GM18526 (cell line): ENCODE measurements around the gene AP1B1.

ENCODE experiments used
- POLR2A ChIP-seq: IDR thresholded peaks from 3 replicates; pipeline ENCODE4 v1.6.1; 2011; ENCODE audit not compliant: insufficient read length; ENCODE audit errors: extremely low read depth

AP1B1 gene

DNA sequence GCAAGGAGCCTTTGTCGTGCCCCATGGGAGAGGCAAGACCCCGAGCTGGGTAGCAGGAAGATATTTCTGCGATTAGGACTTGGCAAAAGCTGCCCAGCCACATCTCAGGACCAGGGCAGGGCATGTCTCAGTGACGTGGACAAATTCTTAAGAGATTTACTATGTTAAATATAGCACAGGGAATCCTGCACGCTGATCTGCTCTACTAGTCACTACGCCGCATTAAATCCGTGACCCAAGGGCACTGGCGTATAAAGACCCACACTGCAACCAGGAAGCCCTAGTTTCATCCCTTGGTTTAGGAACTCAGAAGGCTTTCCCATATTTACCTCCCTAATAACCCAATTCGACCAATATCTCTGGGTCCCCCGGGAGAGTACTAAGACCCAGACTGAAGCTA lies 35.1 kb downstream of the AP1B1 start:
- TF ChIP-seq POLR2A: no peak

DNA sequence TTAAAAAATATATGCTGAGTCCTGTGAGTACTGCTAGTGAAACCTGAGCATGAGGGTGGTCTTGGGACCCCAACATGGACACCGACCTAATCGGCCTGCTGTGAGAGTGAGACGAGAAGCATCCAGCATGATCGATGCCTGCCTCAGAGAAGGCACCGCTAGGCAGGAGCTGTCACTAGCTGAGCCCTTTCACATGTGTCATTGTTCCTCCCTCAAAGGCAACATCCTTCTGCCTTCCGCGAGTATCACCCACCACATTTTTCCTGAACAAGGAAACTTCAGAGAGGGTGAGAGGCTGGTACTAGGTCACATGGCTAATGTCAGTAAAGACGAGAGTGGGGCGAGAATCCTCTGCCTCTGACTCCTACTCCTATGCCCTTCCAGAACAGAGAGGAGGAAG lies 35.6 kb downstream of the AP1B1 start:
- no peak for TF ChIP-seq POLR2A

DNA sequence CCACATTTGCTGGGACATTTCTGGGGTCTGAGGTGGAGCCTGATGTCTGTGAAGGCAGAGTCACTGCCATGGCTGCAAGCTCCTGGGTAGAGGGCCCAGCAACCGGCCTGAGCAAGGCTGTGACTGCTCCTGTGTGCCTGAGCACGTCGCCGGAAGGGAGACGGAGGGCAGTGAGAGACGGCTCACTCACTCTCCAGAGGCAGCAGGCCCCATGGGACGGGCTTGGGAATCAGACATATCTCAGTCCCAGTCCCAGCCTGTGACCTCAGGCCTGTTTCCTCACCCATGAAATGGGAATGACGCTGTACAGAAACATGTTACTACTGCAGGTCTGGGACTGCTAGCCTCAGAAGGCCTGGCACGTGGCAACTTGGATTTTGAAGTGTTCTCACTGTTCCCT lies 36.5 kb downstream of the AP1B1 start:
- no peak for TF ChIP-seq POLR2A

DNA sequence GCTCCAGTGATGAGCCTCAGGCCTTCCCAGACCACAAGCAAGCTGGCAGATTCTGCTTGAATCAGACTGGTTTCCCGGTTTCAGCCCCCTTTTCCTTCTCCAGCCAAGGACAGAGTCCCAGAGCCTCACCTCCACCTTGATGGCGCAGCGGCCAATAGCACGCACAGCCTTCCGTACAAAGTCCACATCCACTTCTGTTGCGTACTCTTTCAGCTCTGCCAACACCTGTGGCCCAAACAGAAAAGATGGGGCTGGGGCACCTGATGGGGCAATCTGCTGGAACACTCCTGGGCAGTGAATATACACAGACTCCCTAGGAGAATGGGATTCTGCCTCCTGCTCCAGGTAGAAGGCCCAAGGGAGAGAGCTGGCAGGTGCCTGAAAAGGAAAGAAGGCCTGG lies 37.3 kb downstream of the AP1B1 start:
- no peak for TF ChIP-seq POLR2A

DNA sequence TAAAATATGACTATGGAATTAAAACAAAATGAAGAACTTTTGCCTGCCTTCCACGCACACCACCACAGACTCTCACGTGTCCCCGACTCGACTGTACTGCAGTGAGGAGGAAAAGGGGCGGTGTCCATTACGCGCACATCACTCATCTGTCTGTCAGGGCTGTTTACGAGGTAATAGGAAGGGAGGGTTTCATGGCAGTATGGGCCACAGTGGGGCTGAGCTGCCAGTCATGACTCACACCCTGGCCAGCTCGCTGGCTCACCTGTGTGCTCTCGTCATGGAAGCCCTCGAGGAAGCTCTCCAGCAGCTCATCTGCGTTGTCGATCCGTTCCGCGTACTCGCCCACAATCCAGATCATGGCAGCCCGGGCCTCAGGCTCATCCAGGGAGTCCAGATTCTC lies 39.4 kb downstream of the AP1B1 start:
- no peak for TF ChIP-seq POLR2A

DNA sequence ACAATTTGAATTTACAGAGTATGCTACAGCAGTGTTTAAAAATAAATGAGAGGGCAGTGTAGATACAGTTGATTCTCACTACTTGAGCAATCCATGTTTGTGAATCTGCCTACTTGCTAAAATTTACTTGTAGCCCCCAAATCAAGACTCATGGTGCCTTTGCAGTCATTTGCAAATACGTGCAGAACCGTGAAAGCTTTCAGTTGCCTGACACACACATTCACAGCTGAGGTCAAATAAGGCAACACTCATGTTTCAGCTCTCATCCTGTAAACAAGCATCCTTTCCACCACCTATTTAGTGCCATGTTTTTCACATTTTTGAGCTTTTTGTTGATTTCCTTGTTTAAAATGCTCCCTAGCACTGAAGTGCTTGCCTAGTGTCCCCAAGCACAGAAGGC lies 40.3 kb downstream of the AP1B1 start:
- no peak for TF ChIP-seq POLR2A

DNA sequence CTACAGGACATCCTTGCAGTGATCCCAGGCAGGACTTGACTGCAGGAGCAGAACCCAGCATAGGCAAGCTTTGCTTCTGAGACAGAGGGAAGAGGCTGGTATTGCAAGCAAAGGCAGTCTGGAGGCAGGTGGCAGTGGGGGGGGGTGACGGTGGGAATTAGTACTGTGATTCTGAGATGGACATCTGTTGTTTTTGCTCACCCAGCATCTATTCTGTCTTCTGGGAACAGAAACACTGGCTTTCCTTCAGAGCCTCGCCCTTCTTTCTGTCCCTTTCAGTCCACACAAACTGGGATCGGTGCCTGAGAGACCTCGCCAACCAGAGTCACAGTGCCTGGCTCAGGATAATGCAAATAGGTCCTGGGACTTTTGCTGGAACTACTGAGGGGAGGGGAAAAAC lies 41.7 kb downstream of the AP1B1 start:
- TF ChIP-seq POLR2A: no peak

DNA sequence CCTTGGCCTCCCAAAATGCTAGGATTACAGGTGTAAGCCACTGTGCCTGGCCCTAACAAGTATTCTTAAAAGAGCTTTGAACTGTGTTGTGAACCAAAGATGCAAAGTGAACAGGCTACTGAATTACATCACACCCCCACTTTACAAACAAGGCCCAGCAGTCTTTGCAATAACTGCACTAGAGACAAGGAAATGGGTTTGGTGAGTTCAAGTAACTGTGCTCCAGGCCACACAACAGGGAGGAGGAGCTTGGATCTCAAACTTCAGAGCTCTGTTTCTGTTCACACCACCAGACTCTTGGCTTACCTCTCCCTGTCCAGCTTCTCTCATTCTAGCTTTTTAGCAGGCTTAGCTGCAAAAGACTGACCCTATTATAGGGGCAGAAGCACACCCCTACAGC lies 42.4 kb downstream of the AP1B1 start:
- no peak for TF ChIP-seq POLR2A

DNA sequence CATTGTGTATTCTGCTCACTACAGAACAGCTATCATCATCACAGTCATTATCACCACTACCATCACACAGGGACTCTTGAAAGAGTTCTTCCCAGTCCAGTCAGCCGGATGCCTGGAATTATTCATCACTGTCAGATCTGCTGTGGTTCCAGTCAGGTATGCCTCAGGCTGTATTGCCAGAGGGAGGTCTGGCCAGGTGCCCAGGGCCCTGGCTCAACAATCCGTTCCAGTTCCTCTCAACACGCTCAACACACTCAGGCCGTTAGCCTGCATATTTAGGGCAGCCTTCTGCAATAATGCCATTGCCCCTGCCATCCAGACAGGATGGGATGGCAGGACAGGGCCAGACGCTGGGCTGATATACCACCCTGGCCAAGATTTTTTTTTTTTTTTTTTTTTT lies 44.2 kb downstream of the AP1B1 start:
- TF ChIP-seq POLR2A: no peak

DNA sequence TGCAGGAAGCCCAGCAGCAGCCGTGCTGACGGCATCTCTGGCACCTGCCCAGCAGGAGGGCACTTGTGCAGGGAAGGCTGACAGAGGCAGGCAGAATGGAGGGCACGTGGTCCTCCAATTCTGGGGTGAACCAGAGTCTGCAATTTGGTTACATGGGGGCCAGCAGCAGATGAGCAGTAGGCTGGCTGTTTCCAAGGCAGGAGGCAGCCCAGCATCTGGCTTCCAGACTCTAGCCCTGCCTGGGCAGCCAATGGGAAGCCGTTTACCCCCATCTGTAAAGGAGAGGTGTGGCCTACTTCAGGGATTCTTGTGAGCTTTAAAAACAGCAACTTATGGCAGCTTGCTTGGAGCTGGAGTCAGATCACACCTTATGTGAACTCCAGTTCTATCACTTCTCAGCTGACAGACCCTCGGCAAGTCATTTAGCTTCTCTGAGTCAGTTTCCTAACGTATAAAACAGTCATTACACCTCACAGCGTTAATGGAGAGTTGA lies 45.0 kb downstream of the AP1B1 start:
- TF ChIP-seq POLR2A: no peak

DNA sequence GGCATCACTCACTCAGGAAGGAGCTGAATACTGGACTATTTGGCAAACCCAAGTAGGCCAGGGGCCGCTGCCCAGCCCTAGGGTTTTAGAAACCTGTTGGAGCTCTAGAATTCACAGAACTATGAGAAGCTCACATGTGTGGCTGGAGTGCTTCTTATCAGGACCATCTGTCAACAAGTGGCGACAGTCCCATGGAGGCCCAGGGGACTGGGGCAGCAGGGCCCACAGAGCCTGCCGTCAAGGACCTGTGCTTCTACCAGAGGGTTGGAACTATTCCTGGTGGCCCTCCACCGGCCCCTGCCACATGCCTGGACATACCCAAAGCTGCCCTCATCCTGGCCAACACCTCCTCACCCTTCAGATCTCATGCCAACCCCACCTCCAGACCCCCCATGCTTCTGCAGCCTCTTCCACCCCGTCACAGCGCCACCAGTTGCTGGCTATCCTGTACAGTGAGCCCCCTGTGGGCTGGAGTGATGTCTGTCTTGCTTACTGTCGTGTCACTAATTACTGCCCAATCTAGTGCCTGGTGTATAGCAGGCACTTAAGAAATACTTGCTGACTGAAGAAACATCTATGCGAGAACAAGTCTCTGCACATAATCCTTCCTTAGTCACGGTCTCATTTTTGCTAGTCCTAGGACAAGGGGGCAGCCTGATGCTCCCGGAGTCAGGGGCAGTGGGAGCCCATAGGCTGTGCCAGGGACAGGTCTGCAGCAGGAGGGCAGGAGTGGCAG lies 45.6 kb downstream of the AP1B1 start:
- TF ChIP-seq POLR2A: no peak

DNA sequence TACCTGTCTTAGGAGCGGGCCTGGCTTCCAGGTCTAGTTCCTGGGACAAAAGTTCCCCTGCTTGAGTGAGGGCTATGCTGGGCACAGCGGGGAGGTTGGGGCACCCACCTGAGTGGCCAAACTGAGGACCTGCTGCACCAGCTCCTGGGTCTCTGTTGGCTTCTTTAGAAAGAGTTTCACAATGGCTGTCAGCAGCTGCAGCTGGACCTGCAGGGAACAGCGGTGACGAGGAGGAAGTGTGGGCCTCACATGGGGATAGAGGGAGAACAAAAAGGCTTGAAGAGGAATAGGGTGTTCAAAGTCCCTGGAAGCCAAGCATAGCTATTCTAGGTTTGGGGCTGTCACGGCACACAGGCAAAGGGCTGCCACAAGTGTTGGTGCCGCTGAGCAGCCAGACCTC lies 46.2 kb downstream of the AP1B1 start:
- no peak for TF ChIP-seq POLR2A

DNA sequence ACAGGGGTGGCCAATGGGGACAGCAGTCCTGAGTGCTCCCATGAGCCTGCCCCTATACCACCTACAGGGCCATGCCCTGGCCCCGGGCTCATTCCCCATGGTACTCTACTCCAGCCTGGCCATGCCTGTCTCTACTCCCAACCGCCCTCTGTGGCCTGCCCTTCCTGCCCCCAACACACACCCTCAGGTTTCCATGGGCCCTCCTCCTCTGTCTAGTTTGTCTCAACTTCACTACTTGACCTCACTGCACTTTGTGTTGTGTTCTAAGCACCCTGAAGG lies 46.6 kb downstream of the AP1B1 start:
- no peak for TF ChIP-seq POLR2A

DNA sequence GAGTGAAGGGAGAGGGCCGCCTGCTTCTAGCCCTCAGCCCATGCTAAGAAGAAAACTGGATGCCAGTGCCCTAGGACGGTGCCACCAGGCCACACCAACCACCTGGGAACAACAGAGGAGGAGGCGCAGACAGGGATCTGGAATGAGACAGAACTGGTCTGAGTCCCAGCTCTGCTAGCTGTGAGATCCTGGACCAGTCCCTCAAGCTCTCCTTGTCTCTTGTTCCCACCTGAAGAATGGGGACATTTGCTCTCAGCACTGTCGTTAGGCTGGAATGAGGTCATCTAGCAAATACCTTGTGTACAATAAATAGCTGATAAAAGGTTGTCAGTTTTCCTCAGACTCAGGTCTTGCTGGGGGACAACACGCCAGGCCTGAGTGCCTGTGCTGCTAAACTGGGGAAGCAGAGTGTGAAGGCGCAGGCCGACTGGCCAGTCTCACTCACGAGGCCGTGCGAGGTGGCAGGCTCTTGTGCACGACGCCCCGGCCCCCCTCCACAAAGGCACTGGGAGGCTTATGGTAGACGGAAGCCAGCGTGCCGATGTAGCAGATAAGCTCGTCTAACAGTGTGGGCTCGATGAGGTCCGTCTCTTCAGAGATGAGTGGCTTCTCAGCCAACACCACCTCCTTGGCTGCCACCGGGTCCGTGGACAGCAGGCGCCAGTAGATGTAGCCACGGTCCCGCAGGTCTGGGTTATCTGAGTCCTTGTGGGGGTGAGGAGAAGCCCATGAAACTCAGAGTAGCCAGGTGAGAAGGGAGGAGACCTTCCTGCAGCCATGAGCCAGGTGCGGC lies 47.1 kb downstream of the AP1B1 start:
- no peak for TF ChIP-seq POLR2A

DNA sequence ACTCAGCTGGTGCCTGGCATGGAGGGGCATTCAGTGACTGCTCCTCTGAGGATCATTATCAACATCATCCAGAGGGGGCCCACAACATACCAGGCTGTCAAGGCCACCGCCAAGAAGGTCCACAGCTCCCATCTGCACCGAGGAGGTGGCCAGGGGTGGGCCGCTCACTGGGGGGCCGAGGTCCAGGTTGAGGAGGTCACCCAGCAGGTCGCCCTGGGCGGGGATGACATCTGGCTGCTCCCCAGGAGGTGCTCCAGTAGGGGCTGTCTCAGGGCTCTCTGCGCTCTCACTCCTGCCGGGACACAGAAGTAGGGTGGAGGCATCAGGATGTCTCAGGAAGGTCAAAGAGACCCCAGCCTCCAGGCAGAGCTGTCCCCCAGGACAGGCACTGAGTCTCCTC lies 47.8 kb downstream of the AP1B1 start:
- TF ChIP-seq POLR2A: no peak

DNA sequence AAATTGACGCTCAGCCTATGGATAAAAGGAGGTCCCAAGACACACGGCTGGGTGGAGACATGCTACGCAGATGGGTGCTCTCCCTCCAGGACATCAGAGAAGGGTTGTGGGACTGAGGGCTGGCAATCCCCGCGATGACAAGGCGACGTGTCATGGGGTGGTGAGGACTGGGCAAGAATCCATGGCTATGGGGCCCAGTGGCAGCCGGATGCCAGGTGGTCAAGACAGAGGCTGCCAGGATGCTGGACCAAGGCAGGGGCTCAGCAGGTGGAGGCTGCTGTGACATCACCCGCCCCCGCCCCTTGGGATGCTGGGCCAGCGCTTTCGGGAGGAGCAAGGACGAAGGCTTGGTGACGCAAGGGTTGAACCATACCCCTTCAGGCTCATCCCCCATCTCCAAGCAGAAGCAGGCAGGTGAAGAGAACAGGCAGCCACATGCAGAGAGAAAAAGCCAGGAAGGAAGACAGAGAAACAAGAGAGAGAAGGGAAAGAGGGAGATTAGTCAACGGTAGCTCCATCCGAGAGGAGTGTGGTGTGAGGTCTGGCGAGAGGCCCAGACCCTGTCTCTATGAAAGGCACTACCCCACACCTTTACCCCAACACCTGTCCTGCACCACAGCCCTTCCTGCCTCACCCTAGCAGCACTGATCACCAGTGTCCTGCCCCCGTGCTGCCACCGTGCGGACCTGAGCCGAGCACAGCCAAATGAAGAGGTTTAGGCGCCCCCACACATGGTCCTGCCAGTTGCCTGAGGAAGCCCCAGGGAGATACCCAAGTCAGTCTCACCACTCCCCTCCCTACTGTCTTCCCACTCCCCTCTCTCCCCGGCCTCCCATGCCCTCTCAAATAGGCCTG lies 48.8 kb downstream of the AP1B1 start:
- TF ChIP-seq POLR2A: no peak

DNA sequence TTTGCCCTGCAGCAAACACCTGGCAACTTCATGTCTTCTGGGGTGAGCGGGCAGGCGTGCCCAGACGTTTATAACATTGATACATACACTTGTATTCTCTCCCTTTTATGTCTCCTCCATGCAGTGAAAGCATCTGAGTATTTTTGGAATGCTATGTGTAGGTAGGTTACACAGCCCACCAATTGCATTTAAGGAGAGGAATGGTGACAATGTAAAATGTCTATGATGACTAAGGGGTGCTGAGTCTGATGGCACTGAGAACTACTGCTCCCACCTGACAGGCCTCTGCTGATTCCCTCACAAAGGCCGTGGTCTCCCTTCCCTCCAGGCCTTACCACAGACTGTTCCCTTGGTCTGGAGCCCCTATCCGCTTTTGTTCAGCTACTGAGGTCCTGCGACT lies 50.0 kb downstream of the AP1B1 start:
- TF ChIP-seq POLR2A: no peak
